H1 (cell line): ENCODE data around the gene TMEM176B. TPM values are rescaled to one million over a fixed set of nuclear protein-coding genes. Genes with fewer than 3 reads are reported as not detected.
A peak's percentile ranks its signal among the peaks of the same experiment; 100 is the strongest.

ENCODE experiments used
- CTCF ChIP-seq, 3 experiments: IDR thresholded peaks; 1 replicate in 2 of 3; 2 replicates in 1 of 3; pipeline versions ENCODE4 v1.5.1 to v1.6.1; 2011; ENCODE audit warnings: low read length in 3 of 3, mild to moderate bottlenecking in 3 of 3, inconsistent platforms in 2 of 3, low read depth in 1 of 3, moderate library complexity in 1 of 3; ENCODE audit not compliant: insufficient read depth in 1 of 3; ENCODE audit errors: control extremely low read depth in 1 of 3
- JUN ChIP-seq: IDR thresholded peaks from 2 replicates; pipeline ENCODE4 v1.6.1; 2011; ENCODE audit warnings: low read depth, mild to moderate bottlenecking, improper control_type of control experiment, low read length
- RXRA ChIP-seq: IDR thresholded peaks from 2 replicates; pipeline ENCODE4 v1.6.1; 2011; ENCODE audit warnings: low read depth, mild to moderate bottlenecking, low read length, moderate library complexity; ENCODE audit not compliant: insufficient read depth
- SP4 ChIP-seq: IDR thresholded peaks from 2 replicates; pipeline ENCODE4 v1.6.1; 2012; ENCODE audit warnings: low read length, inconsistent platforms
- TAF1 ChIP-seq: IDR thresholded peaks from 2 replicates; pipeline ENCODE4 v1.6.1; 2011; ENCODE audit warnings: mild to moderate bottlenecking, low read depth, low read length
- TEAD4 ChIP-seq: IDR thresholded peaks from 2 replicates; pipeline ENCODE4 v1.6.1; 2012; ENCODE audit warnings: low read depth, low read length, inconsistent platforms, mixed read lengths
- polyA plus RNA-seq, 7 experiments: library from polyadenylated mRNA; depleted of rRNA in 3 of 7; stranded (reverse) in 5 of 7; unstranded in 2 of 7; fragments of >200 nt in 5 of 7; fragments of 200-250 nt in 2 of 7; gene quantifications; 1 replicate in 5 of 7; 2 replicates in 1 of 7; 4 replicates in 1 of 7; pipeline versions ENCODE4 v1.2.1 to v1.2.3, GENCODE V29; 2011 to 2013; ENCODE audit warnings: missing spikeins in 2 of 7, mixed read lengths in 2 of 7
- total RNA-seq: library from RNA; stranded (reverse); fragmentation: NEBNext Ultra II Directional; extraction: Animal tissue kit (Norgen Biotek cat#: 25700); gene quantifications from 2 replicates; pipeline ENCODE4 v1.2.1, GENCODE V29; 2021

TMEM176B gene
- total and polyA plus RNA-seq, 2 of the 8 experiments (the other 6 are each of a cell fraction or from before 2014, with no cell fraction given): 1.2 to 2.1 TPM

GRCh38 chr7:150787321-150788281, 12.6 kb downstream of the TMEM176B start (continued):
- TF ChIP-seq CTCF (IDR thresholded peaks at IDR 0.05; ENCODE audit: control extremely low read depth in 1 of 3, insufficient read depth in 1 of 3, low read depth in 1 of 3, low read length in 3 of 3) (peak; percentile 38 to 65 (median 45); a peak in 3 of 4 replicates), JUN (no peak), TEAD4 (no peak), TAF1 (no peak), RXRA (no peak), SP4 (no peak)
